ENCODE measurements around the gene NGF.

DNA sequence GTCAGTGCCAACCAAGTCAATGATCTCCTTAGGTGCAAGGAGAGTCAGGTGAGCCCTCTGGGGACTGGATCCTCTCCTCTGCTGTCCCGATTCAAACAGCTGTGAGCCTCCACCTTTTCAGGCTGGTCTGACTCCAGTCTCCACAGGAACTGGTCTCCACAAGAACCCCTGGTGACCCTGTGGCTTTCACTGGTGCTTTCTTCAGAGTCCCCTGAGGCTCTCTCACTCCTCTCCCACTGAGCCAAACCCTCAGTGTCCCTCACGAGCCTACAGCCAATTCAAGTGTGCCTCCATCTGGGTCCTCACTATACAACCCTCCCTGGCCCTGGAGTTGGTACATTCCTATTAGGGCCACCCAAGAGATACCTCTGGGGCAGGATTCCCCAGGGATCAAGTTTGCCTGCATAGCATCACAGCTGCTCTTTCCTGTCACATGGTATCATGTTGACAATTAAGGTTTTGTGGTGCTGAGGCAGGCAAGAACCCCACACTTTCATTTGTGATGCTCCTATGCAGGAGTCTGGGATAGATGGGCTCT is 5.2 kb upstream of the NGF start:
- TF ChIP-seq EZH2 (IDR thresholded peaks at IDR 0.05; ENCODE audit: borderline replicate concordance, low read depth, low read length) (no peak), IFI16 (CRISPR knock-in tag; IDR thresholded peaks at IDR 0.05) (no peak), POLR2G (IDR thresholded peaks at IDR 0.05; ENCODE audit: low read depth, low read length) (no peak), ZNF347 (CRISPR knock-in tag; IDR thresholded peaks at IDR 0.05; ENCODE audit: low read depth) (no peak), NR3C1 (CRISPR knock-in tag; IDR thresholded peaks at IDR 0.05) (no peak), ZNF436 (CRISPR knock-in tag; IDR thresholded peaks at IDR 0.05) (no peak), GABPA (tag; conservative IDR thresholded peaks at IDR 0.05; ENCODE audit: low read depth) (no peak), RBM39 (optimal IDR thresholded peaks at IDR 0.05; ENCODE audit: low read depth, low read length) (no peak), ILF3 (IDR thresholded peaks at IDR 0.05; ENCODE audit: borderline replicate concordance) (no peak)
- TF ChIP-seq, protein P1, sequence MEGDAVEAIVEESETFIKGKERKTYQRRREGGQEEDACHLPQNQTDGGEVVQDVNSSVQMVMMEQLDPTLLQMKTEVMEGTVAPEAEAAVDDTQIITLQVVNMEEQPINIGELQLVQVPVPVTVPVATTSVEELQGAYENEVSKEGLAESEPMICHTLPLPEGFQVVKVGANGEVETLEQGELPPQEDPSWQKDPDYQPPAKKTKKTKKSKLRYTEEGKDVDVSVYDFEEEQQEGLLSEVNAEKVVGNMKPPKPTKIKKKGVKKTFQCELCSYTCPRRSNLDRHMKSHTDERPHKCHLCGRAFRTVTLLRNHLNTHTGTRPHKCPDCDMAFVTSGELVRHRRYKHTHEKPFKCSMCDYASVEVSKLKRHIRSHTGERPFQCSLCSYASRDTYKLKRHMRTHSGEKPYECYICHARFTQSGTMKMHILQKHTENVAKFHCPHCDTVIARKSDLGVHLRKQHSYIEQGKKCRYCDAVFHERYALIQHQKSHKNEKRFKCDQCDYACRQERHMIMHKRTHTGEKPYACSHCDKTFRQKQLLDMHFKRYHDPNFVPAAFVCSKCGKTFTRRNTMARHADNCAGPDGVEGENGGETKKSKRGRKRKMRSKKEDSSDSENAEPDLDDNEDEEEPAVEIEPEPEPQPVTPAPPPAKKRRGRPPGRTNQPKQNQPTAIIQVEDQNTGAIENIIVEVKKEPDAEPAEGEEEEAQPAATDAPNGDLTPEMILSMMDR (IDR thresholded peaks at IDR 0.05 in 2 of 3, conservative IDR thresholded peaks at IDR 0.05 in 1 of 3; ENCODE audit: insufficient read depth in 2 of 3, low read depth in 1 of 3, low read length in 3 of 3), result no peak
- TF ChIP-seq, protein P2, sequence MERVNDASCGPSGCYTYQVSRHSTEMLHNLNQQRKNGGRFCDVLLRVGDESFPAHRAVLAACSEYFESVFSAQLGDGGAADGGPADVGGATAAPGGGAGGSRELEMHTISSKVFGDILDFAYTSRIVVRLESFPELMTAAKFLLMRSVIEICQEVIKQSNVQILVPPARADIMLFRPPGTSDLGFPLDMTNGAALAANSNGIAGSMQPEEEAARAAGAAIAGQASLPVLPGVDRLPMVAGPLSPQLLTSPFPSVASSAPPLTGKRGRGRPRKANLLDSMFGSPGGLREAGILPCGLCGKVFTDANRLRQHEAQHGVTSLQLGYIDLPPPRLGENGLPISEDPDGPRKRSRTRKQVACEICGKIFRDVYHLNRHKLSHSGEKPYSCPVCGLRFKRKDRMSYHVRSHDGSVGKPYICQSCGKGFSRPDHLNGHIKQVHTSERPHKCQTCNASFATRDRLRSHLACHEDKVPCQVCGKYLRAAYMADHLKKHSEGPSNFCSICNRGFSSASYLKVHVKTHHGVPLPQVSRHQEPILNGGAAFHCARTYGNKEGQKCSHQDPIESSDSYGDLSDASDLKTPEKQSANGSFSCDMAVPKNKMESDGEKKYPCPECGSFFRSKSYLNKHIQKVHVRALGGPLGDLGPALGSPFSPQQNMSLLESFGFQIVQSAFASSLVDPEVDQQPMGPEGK (CRISPR knock-in tag; IDR thresholded peaks at IDR 0.05; ENCODE audit: borderline replicate concordance), result no peak
- TF ChIP-seq, protein P3, sequence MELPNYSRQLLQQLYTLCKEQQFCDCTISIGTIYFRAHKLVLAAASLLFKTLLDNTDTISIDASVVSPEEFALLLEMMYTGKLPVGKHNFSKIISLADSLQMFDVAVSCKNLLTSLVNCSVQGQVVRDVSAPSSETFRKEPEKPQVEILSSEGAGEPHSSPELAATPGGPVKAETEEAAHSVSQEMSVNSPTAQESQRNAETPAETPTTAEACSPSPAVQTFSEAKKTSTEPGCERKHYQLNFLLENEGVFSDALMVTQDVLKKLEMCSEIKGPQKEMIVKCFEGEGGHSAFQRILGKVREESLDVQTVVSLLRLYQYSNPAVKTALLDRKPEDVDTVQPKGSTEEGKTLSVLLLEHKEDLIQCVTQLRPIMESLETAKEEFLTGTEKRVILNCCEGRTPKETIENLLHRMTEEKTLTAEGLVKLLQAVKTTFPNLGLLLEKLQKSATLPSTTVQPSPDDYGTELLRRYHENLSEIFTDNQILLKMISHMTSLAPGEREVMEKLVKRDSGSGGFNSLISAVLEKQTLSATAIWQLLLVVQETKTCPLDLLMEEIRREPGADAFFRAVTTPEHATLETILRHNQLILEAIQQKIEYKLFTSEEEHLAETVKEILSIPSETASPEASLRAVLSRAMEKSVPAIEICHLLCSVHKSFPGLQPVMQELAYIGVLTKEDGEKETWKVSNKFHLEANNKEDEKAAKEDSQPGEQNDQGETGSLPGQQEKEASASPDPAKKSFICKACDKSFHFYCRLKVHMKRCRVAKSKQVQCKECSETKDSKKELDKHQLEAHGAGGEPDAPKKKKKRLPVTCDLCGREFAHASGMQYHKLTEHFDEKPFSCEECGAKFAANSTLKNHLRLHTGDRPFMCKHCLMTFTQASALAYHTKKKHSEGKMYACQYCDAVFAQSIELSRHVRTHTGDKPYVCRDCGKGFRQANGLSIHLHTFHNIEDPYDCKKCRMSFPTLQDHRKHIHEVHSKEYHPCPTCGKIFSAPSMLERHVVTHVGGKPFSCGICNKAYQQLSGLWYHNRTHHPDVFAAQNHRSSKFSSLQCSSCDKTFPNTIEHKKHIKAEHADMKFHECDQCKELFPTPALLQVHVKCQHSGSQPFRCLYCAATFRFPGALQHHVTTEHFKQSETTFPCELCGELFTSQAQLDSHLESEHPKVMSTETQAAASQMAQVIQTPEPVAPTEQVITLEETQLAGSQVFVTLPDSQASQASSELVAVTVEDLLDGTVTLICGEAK (IDR thresholded peaks at IDR 0.05), result no peak
- TF ChIP-seq, protein P3 (CRISPR knock-in tag; IDR thresholded peaks at IDR 0.05), result no peak
